Measurements from ENCODE around the gene ADA. TPM values are rescaled to one million over a fixed set of nuclear protein-coding genes. Genes with fewer than 3 reads are reported as not detected.
A peak's percentile ranks its signal among the peaks of the same experiment; 100 is the strongest.

The ADA gene
- total RNA-seq, 1 donor from 2014 or later = 67.5 TPM

- H3K27me3 Mint-ChIP-seq (ENCODE audit: low read depth, unreplicated experiment) = no peaks in the 10 kb centered on the region
Measured at GRCh38 chr20:44684047-44684967, 32.8 kb upstream of the ADA start.

GRCh38 chr20:44683263-44684046 is 32.0 kb upstream of the ADA start:
- no peak overlapping the region for H3K4me3 Mint-ChIP-seq (ENCODE audit: unreplicated experiment)
- H3K79me2 ChIP-seq (ENCODE audit: insufficient read depth, low read length) = no peaks in the 10 kb centered on the region
- DNase-seq (ENCODE audit: low read depth) = no peak
- no peaks in the 10 kb centered on the region for H3K36me3 Mint-ChIP-seq (ENCODE audit: low read depth, unreplicated experiment)
- H3K27me3 Mint-ChIP-seq (ENCODE audit: low read depth, unreplicated experiment) = no peaks in the 10 kb centered on the region
- no peak overlapping the region for H3K27ac Mint-ChIP-seq (ENCODE audit: unreplicated experiment)
- TF ChIP-seq EZH2 (IDR thresholded peaks at IDR 0.05; ENCODE audit: insufficient read depth, low read length) = no peak
- TF ChIP-seq CTCF (IDR thresholded peaks at IDR 0.05; ENCODE audit: insufficient read depth, low read depth, low read length) = peak; percentile 61
- peaks cover 13% of the 10 kb centered on the region for H3K4me1 Mint-ChIP-seq (ENCODE audit: low read depth, unreplicated experiment)
- H3K9ac ChIP-seq (ENCODE audit: low read length) = no peak overlapping the region
- peaks cover 14% of the 10 kb centered on the region for H3K27me3 ChIP-seq (ENCODE audit: insufficient read depth, low read length)
- H2AFZ ChIP-seq (ENCODE audit: low read depth, low read length) = no peak overlapping the region
- H4K20me1 ChIP-seq (ENCODE audit: insufficient read depth, low read length) = no peaks in the 10 kb centered on the region
- H3K27ac ChIP-seq (ENCODE audit: low read depth, low read length) = no peak overlapping the region
- no peaks in the 10 kb centered on the region for H3K4me1 ChIP-seq (ENCODE audit: insufficient read depth, low read length)
- no peaks in the 10 kb centered on the region for H3K9me3 Mint-ChIP-seq (ENCODE audit: unreplicated experiment)
- H3K36me3 ChIP-seq (ENCODE audit: insufficient read depth, low read length) = no peaks in the 10 kb centered on the region
- no peak overlapping the region for H3K4me2 ChIP-seq (ENCODE audit: low read length)
- no peak for FAIRE-seq
- no peak overlapping the region for H3K4me3 ChIP-seq (ENCODE audit: insufficient read depth, low read depth, low read length)
- H3K9me3 ChIP-seq (ENCODE audit: insufficient read depth, low read depth, low read length) = peaks cover 5% of the 10 kb centered on the region

More at GRCh38 chr20:44684047-44684967, 32.8 kb upstream of the ADA start:
- no peak overlapping the region for H3K4me3 Mint-ChIP-seq (ENCODE audit: unreplicated experiment)
- no peak for FAIRE-seq
- no peak overlapping the region for H3K4me3 ChIP-seq (ENCODE audit: insufficient read depth, low read depth, low read length)
- no peaks in the 10 kb centered on the region for H3K4me1 ChIP-seq (ENCODE audit: insufficient read depth, low read length)
- H3K9me3 Mint-ChIP-seq (ENCODE audit: unreplicated experiment) = no peaks in the 10 kb centered on the region
- H4K20me1 ChIP-seq (ENCODE audit: insufficient read depth, low read length) = no peaks in the 10 kb centered on the region
- no peak overlapping the region for H3K4me2 ChIP-seq (ENCODE audit: low read length)
- no peak overlapping the region for H3K9ac ChIP-seq (ENCODE audit: low read length)
- H3K27me3 ChIP-seq (ENCODE audit: insufficient read depth, low read length) = peaks cover 14% of the 10 kb centered on the region
- no peak for DNase-seq (ENCODE audit: low read depth)
- H3K79me2 ChIP-seq (ENCODE audit: insufficient read depth, low read length) = no peaks in the 10 kb centered on the region
- H3K27ac Mint-ChIP-seq (ENCODE audit: unreplicated experiment) = no peak overlapping the region
- H2AFZ ChIP-seq (ENCODE audit: low read depth, low read length) = no peak overlapping the region
- no peaks in the 10 kb centered on the region for H3K36me3 Mint-ChIP-seq (ENCODE audit: low read depth, unreplicated experiment)
- H3K9me3 ChIP-seq (ENCODE audit: insufficient read depth, low read depth, low read length) = peaks cover 5% of the 10 kb centered on the region
- H3K36me3 ChIP-seq (ENCODE audit: insufficient read depth, low read length) = no peaks in the 10 kb centered on the region
- peaks cover 8% of the 10 kb centered on the region for H3K4me1 Mint-ChIP-seq (ENCODE audit: low read depth, unreplicated experiment)
- TF ChIP-seq EZH2 (IDR thresholded peaks at IDR 0.05; ENCODE audit: insufficient read depth, low read length) = no peak
- TF ChIP-seq CTCF (IDR thresholded peaks at IDR 0.05; ENCODE audit: insufficient read depth, low read depth, low read length) = no peak
- H3K27ac ChIP-seq (ENCODE audit: low read depth, low read length) = no peak overlapping the region
